A549 treated with Mapracorat at 1 μM for 4 hours (cell line): ENCODE data around the gene TCEAL6. TPM values are rescaled to one million over a fixed set of nuclear protein-coding genes. Genes with fewer than 3 reads are reported as not detected.

Source experiments
- total RNA-seq: library from RNA; stranded (reverse); fragments of 200-300 nt; extraction: Qiagen RNA extraction; gene quantifications from 5 replicates; pipeline ENCODE4 v1.2.3, GENCODE V29; 2022

The TCEAL6 gene
- not detected in 5 replicates for total RNA-seq

DNA sequence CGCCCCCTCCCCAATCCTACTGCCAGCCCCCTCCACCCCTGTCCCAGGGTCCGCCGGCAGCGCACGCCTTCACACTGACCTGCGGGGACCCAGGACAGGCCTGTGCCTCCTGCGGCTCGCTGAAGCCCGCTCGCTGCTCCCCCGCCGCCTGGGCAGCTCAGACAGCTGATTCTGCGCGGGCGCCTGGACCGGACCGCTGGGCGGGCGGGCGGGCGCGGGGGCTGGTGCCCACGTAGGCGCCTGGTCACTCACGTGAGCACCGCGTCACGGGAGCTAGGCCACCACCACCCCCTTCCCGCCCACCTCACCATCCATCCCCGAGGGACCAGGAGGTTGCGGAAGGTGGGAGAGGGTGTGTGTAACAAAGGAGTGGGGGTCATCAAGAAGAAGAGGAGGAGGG is at the start of gene TCEAL6:
Gene TCEAL6 (minus strand): TSS at position 208 of the 400 bp plus-strand sequence.

GRCh38 chrX:102155806-102156179 is 13.5 kb upstream of the TCEAL6 start, which contains the start of gene BEX5:
TSS of gene BEX5 (minus strand) at chrX:102155977. CDS start at chrX:102154265, 1,712 bp downstream.

DNA sequence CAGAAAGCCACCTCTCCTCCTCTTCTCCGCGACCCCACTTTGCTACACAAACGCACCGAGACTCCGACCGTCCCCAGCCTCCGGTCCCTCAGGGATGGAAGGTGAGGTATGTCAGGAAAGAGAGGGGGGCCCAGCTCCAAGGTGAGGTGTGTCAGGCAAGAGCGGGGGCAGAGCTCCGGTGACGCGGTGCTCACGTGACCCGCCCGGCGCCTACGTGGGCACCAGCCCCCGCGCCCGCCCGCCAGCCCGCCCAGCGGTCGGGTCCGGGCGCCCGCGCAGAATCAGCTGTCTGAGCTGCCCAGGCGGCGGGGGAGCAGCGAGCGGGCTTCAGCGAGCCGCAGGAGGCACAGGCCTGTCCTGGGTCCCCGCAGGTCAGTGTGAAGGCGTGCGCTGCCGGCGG is 16.8 kb downstream of the TCEAL6 start, which contains the start of gene TCEAL2:
Gene TCEAL2 (plus strand): TSS at position 244 of the 400 bp plus-strand sequence. CDS start 1,152 bp downstream, outside the sequence.

Other genes starting within 250 kb of the TCEAL6 start
- gene ZMAT1, start 210.5 kb downstream of the TCEAL6 start, total RNA-seq: 0.02 TPM in 1 of 5 replicates, not detected in the others
- gene TCEAL2, start 16.8 kb downstream of the TCEAL6 start, total RNA-seq: not detected in 5 replicates
- gene BEX5, start 13.5 kb upstream of the TCEAL6 start, total RNA-seq: not detected in 5 replicates
- not detected in 5 replicates for gene TCP11X1, start 72.8 kb upstream of the TCEAL6 start, total RNA-seq
- gene NXF2, start 104.7 kb upstream of the TCEAL6 start, total RNA-seq: not detected in 5 replicates